ENCODE measurements around the gene EXOC3L4.

The EXOC3L4 gene

GRCh38 chr14:103099733-103100280 lies 5.3 kb downstream of the EXOC3L4 start:
- no peak overlapping the region for H3K27ac ChIP-seq (replicated peaks)
- DNase-seq (ENCODE audit: low read depth in 1 of 2, low spot score in 1 of 2) = no peak
- no peak overlapping the region for H3K4me3 ChIP-seq (replicated peaks; ENCODE audit: insufficient read depth, low read length)
- H3K27me3 ChIP-seq (ENCODE audit: insufficient read depth, poor library complexity, severe bottlenecking) = peaks cover 27% of the 10 kb centered on the region
- TF ChIP-seq, protein P1, sequence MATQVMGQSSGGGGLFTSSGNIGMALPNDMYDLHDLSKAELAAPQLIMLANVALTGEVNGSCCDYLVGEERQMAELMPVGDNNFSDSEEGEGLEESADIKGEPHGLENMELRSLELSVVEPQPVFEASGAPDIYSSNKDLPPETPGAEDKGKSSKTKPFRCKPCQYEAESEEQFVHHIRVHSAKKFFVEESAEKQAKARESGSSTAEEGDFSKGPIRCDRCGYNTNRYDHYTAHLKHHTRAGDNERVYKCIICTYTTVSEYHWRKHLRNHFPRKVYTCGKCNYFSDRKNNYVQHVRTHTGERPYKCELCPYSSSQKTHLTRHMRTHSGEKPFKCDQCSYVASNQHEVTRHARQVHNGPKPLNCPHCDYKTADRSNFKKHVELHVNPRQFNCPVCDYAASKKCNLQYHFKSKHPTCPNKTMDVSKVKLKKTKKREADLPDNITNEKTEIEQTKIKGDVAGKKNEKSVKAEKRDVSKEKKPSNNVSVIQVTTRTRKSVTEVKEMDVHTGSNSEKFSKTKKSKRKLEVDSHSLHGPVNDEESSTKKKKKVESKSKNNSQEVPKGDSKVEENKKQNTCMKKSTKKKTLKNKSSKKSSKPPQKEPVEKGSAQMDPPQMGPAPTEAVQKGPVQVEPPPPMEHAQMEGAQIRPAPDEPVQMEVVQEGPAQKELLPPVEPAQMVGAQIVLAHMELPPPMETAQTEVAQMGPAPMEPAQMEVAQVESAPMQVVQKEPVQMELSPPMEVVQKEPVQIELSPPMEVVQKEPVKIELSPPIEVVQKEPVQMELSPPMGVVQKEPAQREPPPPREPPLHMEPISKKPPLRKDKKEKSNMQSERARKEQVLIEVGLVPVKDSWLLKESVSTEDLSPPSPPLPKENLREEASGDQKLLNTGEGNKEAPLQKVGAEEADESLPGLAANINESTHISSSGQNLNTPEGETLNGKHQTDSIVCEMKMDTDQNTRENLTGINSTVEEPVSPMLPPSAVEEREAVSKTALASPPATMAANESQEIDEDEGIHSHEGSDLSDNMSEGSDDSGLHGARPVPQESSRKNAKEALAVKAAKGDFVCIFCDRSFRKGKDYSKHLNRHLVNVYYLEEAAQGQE (IDR thresholded peaks at IDR 0.05; ENCODE audit: insufficient replicate concordance, low read depth) = no peak
- no peak for TF ChIP-seq POLR2AphosphoS5 (IDR thresholded peaks at IDR 0.05; ENCODE audit: low read depth)

DNA sequence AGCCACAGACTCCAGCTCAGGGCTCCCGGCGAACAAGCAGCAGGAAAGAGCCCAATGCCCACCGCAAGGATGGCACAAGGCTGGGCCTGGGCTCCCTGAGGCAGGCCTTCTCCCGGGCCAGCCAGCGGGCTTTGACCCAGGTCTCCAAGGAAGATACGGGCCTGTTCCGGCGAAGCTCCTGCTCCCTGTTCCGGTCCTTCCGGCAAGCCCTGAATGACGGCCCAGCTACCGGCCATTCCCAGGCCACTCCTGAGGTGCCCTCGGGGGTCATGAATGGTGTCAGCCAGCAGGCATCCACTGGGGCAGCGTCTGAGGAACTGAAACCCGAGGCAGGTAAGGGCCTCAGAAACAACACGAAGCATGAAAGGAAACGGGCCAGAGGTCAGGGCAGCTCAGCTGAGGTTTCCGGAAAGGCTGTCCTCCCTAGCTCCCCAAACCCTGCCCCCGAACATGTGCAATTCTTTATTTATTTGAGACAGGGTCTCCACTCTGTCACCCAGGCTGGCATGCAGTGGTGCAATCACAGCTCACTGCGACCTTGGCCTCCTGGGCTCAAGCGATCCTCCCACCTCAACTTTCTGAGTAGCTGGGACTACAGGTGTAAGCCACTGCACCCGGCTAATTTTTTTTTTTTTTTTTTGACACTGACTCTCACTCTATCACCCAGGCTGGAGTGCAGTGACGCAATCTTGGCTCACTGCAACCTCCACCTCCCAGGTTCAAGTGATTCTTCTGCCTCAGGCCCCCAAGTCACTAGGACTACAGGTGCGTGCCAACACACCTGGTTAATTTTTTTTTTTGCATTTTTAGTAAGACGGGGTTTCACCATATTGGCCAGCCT lies 6.0 kb downstream of the EXOC3L4 start:
- Histone ChIP-seq H3K27me3 (ENCODE audit: insufficient read depth, poor library complexity, severe bottlenecking) (peaks cover 27% of the 10 kb centered on the region), H3K27ac (replicated peaks) (no peak overlapping the region), H3K4me3 (replicated peaks; ENCODE audit: insufficient read depth, low read length) (no peak overlapping the region)
- no peak for TF ChIP-seq GABPA (IDR thresholded peaks at IDR 0.05; ENCODE audit: low read depth)
- no peak for TF ChIP-seq SPI1 (IDR thresholded peaks at IDR 0.05; ENCODE audit: borderline replicate concordance, low read depth)
- TF ChIP-seq CTCF (IDR thresholded peaks at IDR 0.05; ENCODE audit: insufficient read depth, low read length) = no peak
- DNase-seq (ENCODE audit: low read depth in 1 of 2, low spot score in 1 of 2) = no peak

DNA sequence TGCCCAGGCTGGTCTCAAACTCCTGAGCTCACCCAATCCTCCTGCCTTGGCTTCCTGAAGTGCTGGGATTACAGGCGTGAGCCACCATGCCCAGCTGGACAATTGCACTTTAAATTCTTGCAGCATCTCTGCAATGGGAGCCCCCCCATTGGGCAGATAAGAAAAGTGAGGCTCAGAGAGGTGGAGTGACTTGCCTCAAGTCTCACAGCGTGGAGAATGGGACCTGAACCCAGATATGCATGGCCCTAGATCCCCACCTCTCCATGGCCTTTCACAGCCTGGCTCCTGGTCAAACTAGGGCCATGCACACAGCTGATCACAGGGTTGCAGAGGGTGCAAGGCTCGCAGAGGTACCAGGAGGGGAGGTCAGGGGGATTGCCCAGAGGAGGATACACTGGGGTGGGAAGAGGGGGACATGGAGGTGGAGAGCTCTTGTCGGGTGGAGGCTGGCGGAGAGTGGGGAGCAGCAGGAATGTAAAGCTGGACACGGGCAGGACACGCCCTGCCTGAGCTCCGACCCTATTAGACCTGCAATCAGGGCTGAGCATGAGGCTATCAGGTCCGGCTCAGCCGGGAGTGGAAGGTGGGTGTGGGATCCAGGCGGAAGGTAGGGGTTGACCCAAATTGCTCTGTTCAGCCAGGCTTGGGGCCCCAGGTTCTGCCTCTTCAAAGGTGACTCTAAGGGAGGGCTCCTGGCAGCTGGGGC lies 6.9 kb downstream of the EXOC3L4 start:
- no peak overlapping the region for H3K4me3 ChIP-seq (replicated peaks; ENCODE audit: insufficient read depth, low read length)
- no peak overlapping the region for H3K27ac ChIP-seq (replicated peaks)
- TF ChIP-seq, protein P1 (IDR thresholded peaks at IDR 0.05; ENCODE audit: insufficient replicate concordance, low read depth) = no peak
- TF ChIP-seq CTCF (IDR thresholded peaks at IDR 0.05; ENCODE audit: insufficient read depth, low read length) (no peak), POLR2AphosphoS5 (IDR thresholded peaks at IDR 0.05; ENCODE audit: low read depth) (no peak), GABPA (IDR thresholded peaks at IDR 0.05; ENCODE audit: low read depth) (no peak), SPI1 (IDR thresholded peaks at IDR 0.05; ENCODE audit: borderline replicate concordance, low read depth) (no peak)
- no peak for DNase-seq (ENCODE audit: low read depth in 1 of 2, low spot score in 1 of 2)
- H3K27me3 ChIP-seq (ENCODE audit: insufficient read depth, poor library complexity, severe bottlenecking) = peaks cover 27% of the 10 kb centered on the region

- no peak overlapping the region for H3K4me3 ChIP-seq (replicated peaks; ENCODE audit: insufficient read depth, low read length)
- TF ChIP-seq POLR2AphosphoS5 (IDR thresholded peaks at IDR 0.05; ENCODE audit: low read depth) = no peak
- TF ChIP-seq, protein P1 (IDR thresholded peaks at IDR 0.05; ENCODE audit: insufficient replicate concordance, low read depth) = peak; percentile 57
- no peak overlapping the region for H3K27ac ChIP-seq (replicated peaks)
- H3K27me3 ChIP-seq (ENCODE audit: insufficient read depth, poor library complexity, severe bottlenecking) = peaks cover 27% of the 10 kb centered on the region
- no peak for DNase-seq (ENCODE audit: low read depth in 1 of 2, low spot score in 1 of 2)
These were observed 7.6 kb downstream of the EXOC3L4 start for GRCh38 chr14:103101963-103102688.

Data from HL-60 (cell line).